Measurements from ENCODE around the gene MELK.

The MELK gene

GRCh38 chr9:36676091-36676490, 103.4 kb downstream of the MELK start:
- Histone ChIP-seq H2AFZ (ENCODE audit: low read length) (no peak overlapping the region), H3K27me3 (ENCODE audit: control insufficient read depth in 3 of 3, insufficient read depth in 3 of 3, low read depth in 1 of 3, low read length in 3 of 3) (no peaks in the 10 kb centered on the region), H3K23ac (ENCODE audit: low read depth, low read length, poor library complexity) (no peak overlapping the region), H4K91ac (ENCODE audit: low read depth, low read length, poor library complexity) (no peak overlapping the region), H3K9me3 (replicated peaks in 1 of 2; ENCODE audit: control insufficient read depth in 2 of 2, insufficient read depth in 1 of 2, low read depth in 1 of 2, low read length in 2 of 2) (peaks cover 0 to 6% of the 10 kb centered on the region in 2 donors), H2AK5ac (ENCODE audit: low read depth, low read length) (no peak overlapping the region), H2BK15ac (ENCODE audit: low read length) (no peak overlapping the region), H3K4ac (ENCODE audit: low read length) (no peak overlapping the region), H3K9ac (ENCODE audit: low read depth, low read length, poor library complexity) (no peak overlapping the region), H3K4me3 (ENCODE audit: low read length in 2 of 2) (no peak overlapping the region), H3K4me1 (ENCODE audit: control insufficient read depth in 2 of 2, insufficient read depth in 1 of 2, low read depth in 1 of 2, low read length in 2 of 2) (no peaks in the 10 kb centered on the region), H2BK5ac (ENCODE audit: low read length) (no peak overlapping the region), H3K79me1 (ENCODE audit: low read depth, low read length) (peaks cover 2% of the 10 kb centered on the region), H2BK12ac (ENCODE audit: low read length) (no peak overlapping the region), H3K36me3 (replicated peaks in 1 of 2; ENCODE audit: control insufficient read depth in 2 of 2, insufficient read depth in 2 of 2, low read length in 2 of 2) (peaks cover 12 to 93% of the 10 kb centered on the region in 2 donors), H3K14ac (ENCODE audit: low read length) (no peak overlapping the region), H3K18ac (ENCODE audit: low read length) (no peak overlapping the region), H4K8ac (ENCODE audit: low read depth, low read length) (no peak overlapping the region), H2BK120ac (ENCODE audit: low read depth, low read length) (no peak overlapping the region), H3K27ac (replicated peaks; ENCODE audit: low read length) (no peak overlapping the region), H3K4me2 (ENCODE audit: insufficient read depth, low read length, poor library complexity, severe bottlenecking) (no peak overlapping the region)
- no CpG with 5 or more reads among the region's 1 CpG for WGBS, 2 donors (ENCODE audit: extremely low coverage in 2 of 2, insufficient read length in 2 of 2, insufficient replicate concordance in 1 of 2)
- DNase-seq (ENCODE audit: low spot score): no peak

GRCh38 chr9:36676778-36677485, 104.2 kb downstream of the MELK start:
- H2BK12ac ChIP-seq (ENCODE audit: low read length): no peak overlapping the region
- no peak overlapping the region for H3K18ac ChIP-seq (ENCODE audit: low read length)
- H3K4me1 ChIP-seq (ENCODE audit: control insufficient read depth in 2 of 2, insufficient read depth in 1 of 2, low read depth in 1 of 2, low read length in 2 of 2): no peaks in the 10 kb centered on the region
- H3K23ac ChIP-seq (ENCODE audit: low read depth, low read length, poor library complexity): no peak overlapping the region
- no peak overlapping the region for H2AFZ ChIP-seq (ENCODE audit: low read length)
- H3K27ac ChIP-seq (replicated peaks; ENCODE audit: low read length): no peak overlapping the region
- peaks cover 2% of the 10 kb centered on the region for H3K79me1 ChIP-seq (ENCODE audit: low read depth, low read length)
- H2BK5ac ChIP-seq (ENCODE audit: low read length): no peak overlapping the region
- no peak overlapping the region for H3K14ac ChIP-seq (ENCODE audit: low read length)
- no peak overlapping the region for H2BK120ac ChIP-seq (ENCODE audit: low read depth, low read length)
- H2BK15ac ChIP-seq (ENCODE audit: low read length): no peak overlapping the region
- H3K4me2 ChIP-seq (ENCODE audit: insufficient read depth, low read length, poor library complexity, severe bottlenecking): no peak overlapping the region
- H4K8ac ChIP-seq (ENCODE audit: low read depth, low read length): no peak overlapping the region
- H3K9me3 ChIP-seq (replicated peaks in 1 of 2; ENCODE audit: control insufficient read depth in 2 of 2, insufficient read depth in 1 of 2, low read depth in 1 of 2, low read length in 2 of 2): peaks cover 1 to 13% of the 10 kb centered on the region in 2 donors
- no peak overlapping the region for H3K4me3 ChIP-seq (ENCODE audit: low read length in 2 of 2)
- H4K91ac ChIP-seq (ENCODE audit: low read depth, low read length, poor library complexity): no peak overlapping the region
- H3K36me3 ChIP-seq (replicated peaks in 1 of 2; ENCODE audit: control insufficient read depth in 2 of 2, insufficient read depth in 2 of 2, low read length in 2 of 2): peaks cover 8 to 85% of the 10 kb centered on the region in 2 donors
- no peak overlapping the region for H3K9ac ChIP-seq (ENCODE audit: low read depth, low read length, poor library complexity)
- no peak overlapping the region for H3K4ac ChIP-seq (ENCODE audit: low read length)
- H2AK5ac ChIP-seq (ENCODE audit: low read depth, low read length): no peak overlapping the region
- DNase-seq (ENCODE audit: low spot score): no peak
- no CpG with 5 or more reads among the region's 8 CpGs for WGBS, 2 donors (ENCODE audit: extremely low coverage in 2 of 2, insufficient read length in 2 of 2, insufficient replicate concordance in 1 of 2)
- H3K27me3 ChIP-seq (ENCODE audit: control insufficient read depth in 3 of 3, insufficient read depth in 3 of 3, low read depth in 1 of 3, low read length in 3 of 3): no peaks in the 10 kb centered on the region

DNA sequence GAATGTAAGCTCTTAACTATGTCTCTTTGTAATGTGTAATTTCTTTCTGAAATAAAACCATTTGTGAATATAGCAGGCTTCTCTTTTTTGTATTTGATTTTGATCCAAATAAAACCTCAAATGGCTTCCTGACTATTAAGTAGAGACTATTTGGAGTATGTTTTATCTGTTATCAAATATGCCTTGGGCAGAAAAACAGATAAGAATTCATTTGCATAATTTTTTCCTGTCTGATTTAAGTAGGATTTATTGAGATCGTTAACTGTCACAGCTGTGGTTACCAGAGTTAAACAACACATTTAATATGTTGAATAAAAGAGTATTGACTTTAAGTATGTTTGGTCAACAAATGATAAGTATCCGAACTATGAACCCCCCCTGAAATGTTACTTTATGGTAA, 104.9 kb downstream of the MELK start:
- Histone ChIP-seq H3K4me3 (ENCODE audit: low read length in 2 of 2) (no peak overlapping the region), H3K4me1 (ENCODE audit: control insufficient read depth in 2 of 2, insufficient read depth in 1 of 2, low read depth in 1 of 2, low read length in 2 of 2) (no peaks in the 10 kb centered on the region), H3K23ac (ENCODE audit: low read depth, low read length, poor library complexity) (no peak overlapping the region), H2BK5ac (ENCODE audit: low read length) (no peak overlapping the region), H2BK12ac (ENCODE audit: low read length) (no peak overlapping the region), H3K4me2 (ENCODE audit: insufficient read depth, low read length, poor library complexity, severe bottlenecking) (no peak overlapping the region), H3K27me3 (ENCODE audit: control insufficient read depth in 3 of 3, insufficient read depth in 3 of 3, low read depth in 1 of 3, low read length in 3 of 3) (no peaks in the 10 kb centered on the region), H3K4ac (ENCODE audit: low read length) (no peak overlapping the region), H3K79me1 (ENCODE audit: low read depth, low read length) (peaks cover 2% of the 10 kb centered on the region), H3K14ac (ENCODE audit: low read length) (no peak overlapping the region), H4K91ac (ENCODE audit: low read depth, low read length, poor library complexity) (no peak overlapping the region), H3K18ac (ENCODE audit: low read length) (no peak overlapping the region), H2BK15ac (ENCODE audit: low read length) (no peak overlapping the region), H3K27ac (replicated peaks; ENCODE audit: low read length) (no peak overlapping the region), H2AFZ (ENCODE audit: low read length) (no peak overlapping the region), H4K8ac (ENCODE audit: low read depth, low read length) (no peak overlapping the region), H2AK5ac (ENCODE audit: low read depth, low read length) (no peak overlapping the region), H3K9me3 (replicated peaks in 1 of 2; ENCODE audit: control insufficient read depth in 2 of 2, insufficient read depth in 1 of 2, low read depth in 1 of 2, low read length in 2 of 2) (peaks cover 1 to 17% of the 10 kb centered on the region in 2 donors), H3K9ac (ENCODE audit: low read depth, low read length, poor library complexity) (no peak overlapping the region), H2BK120ac (ENCODE audit: low read depth, low read length) (no peak overlapping the region), H3K36me3 (replicated peaks in 1 of 2; ENCODE audit: control insufficient read depth in 2 of 2, insufficient read depth in 2 of 2, low read length in 2 of 2) (peaks cover 8 to 79% of the 10 kb centered on the region in 2 donors)
- WGBS, 2 donors (ENCODE audit: extremely low coverage in 2 of 2, insufficient read length in 2 of 2, insufficient replicate concordance in 1 of 2): no CpG with 5 or more reads among the region's 2 CpGs
- no peak for DNase-seq (ENCODE audit: low spot score)

DNA sequence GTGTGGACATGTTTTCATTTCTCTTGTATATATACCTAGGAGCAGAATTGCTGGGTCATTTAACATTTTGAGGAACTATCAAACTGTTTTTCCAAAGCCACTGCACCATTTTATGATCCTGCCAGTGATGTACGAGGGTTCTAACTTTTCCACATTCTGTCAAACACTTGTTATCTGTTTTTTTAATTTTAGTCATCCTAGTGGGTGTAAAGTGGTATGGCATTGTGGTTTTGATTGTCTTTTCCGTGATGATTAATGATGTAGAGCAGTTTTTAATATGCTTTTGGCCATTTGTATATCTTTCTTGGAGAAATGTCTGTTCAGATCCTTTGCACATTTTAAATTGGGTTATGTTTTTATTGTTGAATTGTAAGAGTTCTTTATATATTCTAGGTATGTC, 107.0 kb downstream of the MELK start:
- H4K8ac ChIP-seq (ENCODE audit: low read depth, low read length): no peak overlapping the region
- no peak overlapping the region for H3K9ac ChIP-seq (ENCODE audit: low read depth, low read length, poor library complexity)
- H2BK12ac ChIP-seq (ENCODE audit: low read length): no peak overlapping the region
- H3K14ac ChIP-seq (ENCODE audit: low read length): no peak overlapping the region
- no peak overlapping the region for H2BK15ac ChIP-seq (ENCODE audit: low read length)
- H2BK5ac ChIP-seq (ENCODE audit: low read length): no peak overlapping the region
- H3K23ac ChIP-seq (ENCODE audit: low read depth, low read length, poor library complexity): no peak overlapping the region
- no peak for DNase-seq (ENCODE audit: low spot score)
- no CpG with 5 or more reads among the region's 2 CpGs for WGBS, 2 donors (ENCODE audit: extremely low coverage in 2 of 2, insufficient read length in 2 of 2, insufficient replicate concordance in 1 of 2)
- H3K27me3 ChIP-seq (ENCODE audit: control insufficient read depth in 3 of 3, insufficient read depth in 3 of 3, low read depth in 1 of 3, low read length in 3 of 3): no peaks in the 10 kb centered on the region
- no peak overlapping the region for H2AK5ac ChIP-seq (ENCODE audit: low read depth, low read length)
- H3K27ac ChIP-seq (replicated peaks; ENCODE audit: low read length): no peak overlapping the region
- peaks cover 1 to 30% of the 10 kb centered on the region in 2 donors for H3K9me3 ChIP-seq (replicated peaks in 1 of 2; ENCODE audit: control insufficient read depth in 2 of 2, insufficient read depth in 1 of 2, low read depth in 1 of 2, low read length in 2 of 2)
- H3K4me3 ChIP-seq (ENCODE audit: low read length in 2 of 2): no peak overlapping the region
- H2AFZ ChIP-seq (ENCODE audit: low read length): no peak overlapping the region
- H3K4me1 ChIP-seq (ENCODE audit: control insufficient read depth in 2 of 2, insufficient read depth in 1 of 2, low read depth in 1 of 2, low read length in 2 of 2): no peaks in the 10 kb centered on the region
- no peaks in the 10 kb centered on the region for H3K79me1 ChIP-seq (ENCODE audit: low read depth, low read length)
- no peak overlapping the region for H2BK120ac ChIP-seq (ENCODE audit: low read depth, low read length)
- H3K18ac ChIP-seq (ENCODE audit: low read length): no peak overlapping the region
- no peak overlapping the region for H3K4ac ChIP-seq (ENCODE audit: low read length)
- H3K4me2 ChIP-seq (ENCODE audit: insufficient read depth, low read length, poor library complexity, severe bottlenecking): no peak overlapping the region
- peaks cover 5 to 58% of the 10 kb centered on the region in 2 donors for H3K36me3 ChIP-seq (replicated peaks in 1 of 2; ENCODE audit: control insufficient read depth in 2 of 2, insufficient read depth in 2 of 2, low read length in 2 of 2)
- no peak overlapping the region for H4K91ac ChIP-seq (ENCODE audit: low read depth, low read length, poor library complexity)
